Sciatic nerve (tissue), 2 donors: ENCODE data around the gene ZMIZ1. TPM values are rescaled to one million over a fixed set of nuclear protein-coding genes. Genes with fewer than 3 reads are reported as not detected.
"Not testable (repeated sequence)": the region's sequence is repeated elsewhere in the genome, so short reads cannot be mapped to it uniquely, and the experiment has no call there.

Experiments used
- ATAC-seq: fragments of 200-7000 bp; cut with Tn5 transposase; one replicate; pipeline ENCODE4 v1.9.1; 2020; ENCODE audit warnings: mild to moderate bottlenecking, moderate library complexity
- DNase-seq: peaks from one replicate; pipeline ENCODE4 v3.0.0-alpha.2; 2020; ENCODE audit warnings: low spot score
- intact Hi-C: fragments of 100-400 bp; cut with DNase I; formaldehyde crosslinking; loops from one replicate; pipeline ENCODE4 v1.14.2; 2022
- total RNA-seq: library from RNA; stranded (reverse); fragmentation: NEBNext Ultra II Directional; extraction: Animal tissue kit (Norgen Biotek cat#: 25700); gene quantifications from one replicate; pipeline ENCODE4 v1.2.1, GENCODE V29; 2021
- donor health status: DM: no; HTN: no; CAD: no.
- donor health status: DM: no; HTN: no; CAD: no.

The ZMIZ1 gene
- total RNA-seq, 1 donor from 2014 or later: 96.7 TPM

DNA sequence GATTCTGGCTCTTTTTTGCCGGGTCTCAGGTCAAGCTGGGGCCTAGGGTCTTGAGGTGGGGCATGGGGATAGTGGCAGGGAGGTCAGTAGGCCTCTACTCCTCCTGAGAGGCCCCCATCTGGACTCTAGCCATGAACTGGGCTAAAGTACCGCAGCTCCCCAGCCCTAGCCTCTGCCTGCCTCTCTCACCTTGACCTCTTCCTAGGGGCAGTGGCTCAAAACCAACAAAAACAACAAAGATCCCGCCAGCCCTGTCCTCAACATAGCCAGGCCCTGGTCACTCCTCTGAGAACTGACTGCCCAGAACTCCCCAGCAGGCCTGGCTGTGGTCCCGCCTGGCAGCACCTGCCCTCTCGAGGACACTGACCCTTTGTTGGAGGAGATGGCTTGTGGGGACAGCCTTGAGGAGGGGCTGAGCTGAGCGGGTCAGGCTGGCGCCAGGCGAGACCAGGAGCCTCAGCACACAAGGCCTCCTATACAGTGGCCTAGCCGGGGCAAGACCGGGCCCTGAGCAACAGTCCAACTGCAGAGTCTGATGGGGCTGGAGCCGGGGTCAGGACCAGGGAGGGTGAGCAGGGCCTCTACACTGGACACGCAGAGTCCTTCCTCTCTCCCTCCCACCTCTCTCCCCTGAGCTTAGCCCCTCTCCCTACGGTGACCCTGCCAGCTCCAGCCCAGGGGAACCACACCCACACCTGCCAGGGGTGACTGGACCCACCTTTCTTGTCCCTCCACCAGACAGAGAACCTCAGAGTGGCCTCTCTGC lies 266.9 kb downstream of the ZMIZ1 start:
- intact Hi-C loops: no loop called here
- DNase-seq (no peak), ATAC-seq (peak; percentile 49)

- no peak for ATAC-seq
- DNase-seq: no peak
- intact Hi-C loops: no loop called here
Measured at GRCh38 chr10:79336276-79336675, 267.5 kb downstream of the ZMIZ1 start.

DNA sequence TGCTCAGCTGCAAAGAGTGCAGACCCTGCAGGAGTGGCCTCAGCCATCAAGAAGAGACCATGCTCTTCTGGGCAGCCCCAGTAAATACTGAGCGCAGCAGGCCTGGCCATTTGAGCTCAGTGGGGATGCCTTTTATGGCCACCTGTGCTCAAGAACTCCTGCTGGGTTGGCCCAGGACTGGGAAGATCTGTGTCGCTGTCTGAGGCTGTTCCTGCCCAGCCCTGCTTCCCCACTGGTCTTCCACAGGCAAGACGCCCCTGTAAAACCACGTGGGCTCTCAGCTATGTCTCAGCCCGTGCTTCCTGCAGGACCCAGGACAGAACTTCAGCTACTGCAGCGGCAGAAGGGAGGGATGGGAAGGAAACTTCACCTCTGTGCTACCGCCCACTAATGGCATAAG lies 268.0 kb downstream of the ZMIZ1 start:
- DNase-seq (no peak), ATAC-seq (no peak)

GRCh38 chr10:79337783-79338469 lies 269.2 kb downstream of the ZMIZ1 start:
- intact Hi-C loops, ATAC-seq, DNase-seq: not testable (repeated sequence)

More for the DNA sequence above, 268.0 kb downstream of the ZMIZ1 start:
- intact Hi-C loops: no loop called here

DNA sequence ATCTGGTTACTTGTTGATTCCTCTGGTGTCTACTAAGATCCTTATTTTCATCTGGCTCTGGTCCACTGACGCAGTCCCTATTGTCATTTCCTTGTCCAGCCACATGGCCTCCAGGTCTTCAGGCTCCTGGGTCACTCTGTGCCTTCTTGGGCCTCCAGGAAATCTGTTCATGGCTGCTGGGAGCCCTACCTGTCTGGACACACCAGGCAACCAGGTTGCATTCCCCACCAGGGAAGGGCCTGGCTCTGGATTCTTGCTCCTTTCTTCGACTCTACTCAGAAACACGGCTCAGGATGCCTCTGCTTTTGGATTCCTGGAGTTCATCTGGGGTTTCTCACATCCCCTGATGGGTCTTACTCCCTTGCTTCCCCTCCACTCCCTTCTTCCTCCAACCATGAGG lies 270.5 kb downstream of the ZMIZ1 start:
- DNase-seq (peak; percentile 35), ATAC-seq (no peak)
- intact Hi-C loops: no loop called here

- ATAC-seq (peak; percentile 49), DNase-seq (no peak)
- intact Hi-C loops: no loop called here
Measured at GRCh38 chr10:79340646-79341244, 272.0 kb downstream of the ZMIZ1 start.

- intact Hi-C loops: no loop called here
- ATAC-seq (no peak), DNase-seq (no peak)
Measured at GRCh38 chr10:79342295-79342761, 273.6 kb downstream of the ZMIZ1 start.

- ATAC-seq: no peak
- no peak for DNase-seq
- intact Hi-C loops: no loop called here
Measured at GRCh38 chr10:79342811-79343561, 274.2 kb downstream of the ZMIZ1 start.

GRCh38 chr10:79344502-79345195 lies 275.9 kb downstream of the ZMIZ1 start:
- no peak for ATAC-seq
- DNase-seq: no peak
- intact Hi-C loops: no loop called here

DNA sequence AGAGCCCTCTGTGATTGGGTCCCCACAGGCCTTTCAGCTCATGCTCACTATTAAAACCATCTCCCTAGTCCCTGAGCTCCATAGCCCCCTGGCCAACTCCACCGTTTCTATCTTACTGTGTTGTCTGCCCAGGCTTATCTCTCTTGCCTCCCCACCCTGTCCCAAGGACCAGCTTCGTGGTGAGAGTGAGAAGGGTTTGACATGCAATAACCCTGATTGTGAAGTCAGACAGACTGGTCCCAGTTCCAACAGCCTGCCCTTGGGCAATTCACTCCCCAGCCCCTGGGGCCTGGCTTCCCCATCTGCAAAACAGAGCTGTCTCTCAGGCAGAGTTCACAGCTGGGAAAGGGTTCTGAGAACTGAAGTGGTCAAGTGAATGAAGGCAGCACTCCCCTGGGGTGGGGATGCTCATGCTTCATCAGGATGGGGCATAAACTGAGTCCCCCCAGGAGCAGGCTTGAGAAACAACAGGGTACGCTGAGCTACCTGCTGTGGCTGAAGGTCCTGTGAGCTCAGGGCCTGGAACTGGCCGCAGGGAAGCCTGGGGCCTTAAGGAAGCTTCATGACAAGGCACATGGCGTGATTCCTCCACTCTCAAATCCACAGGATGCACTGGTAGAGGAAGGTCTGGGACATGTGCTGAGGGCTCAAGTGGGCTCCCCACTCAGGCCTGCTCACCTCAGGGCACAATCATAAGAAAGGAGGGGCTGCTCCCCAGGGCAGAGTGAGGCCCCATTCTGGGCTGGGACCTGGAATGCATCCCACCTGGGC lies 276.7 kb downstream of the ZMIZ1 start:
- DNase-seq (no peak), ATAC-seq (no peak)
- intact Hi-C loops: no loop called here

- DNase-seq (no peak), ATAC-seq (no peak)
- intact Hi-C loops: no loop called here
Measured at GRCh38 chr10:79346012-79346340, 277.2 kb downstream of the ZMIZ1 start.

- no peak for ATAC-seq
- intact Hi-C loops: no loop called here
- DNase-seq: no peak
Measured at GRCh38 chr10:79346388-79347225, 277.8 kb downstream of the ZMIZ1 start.

DNA sequence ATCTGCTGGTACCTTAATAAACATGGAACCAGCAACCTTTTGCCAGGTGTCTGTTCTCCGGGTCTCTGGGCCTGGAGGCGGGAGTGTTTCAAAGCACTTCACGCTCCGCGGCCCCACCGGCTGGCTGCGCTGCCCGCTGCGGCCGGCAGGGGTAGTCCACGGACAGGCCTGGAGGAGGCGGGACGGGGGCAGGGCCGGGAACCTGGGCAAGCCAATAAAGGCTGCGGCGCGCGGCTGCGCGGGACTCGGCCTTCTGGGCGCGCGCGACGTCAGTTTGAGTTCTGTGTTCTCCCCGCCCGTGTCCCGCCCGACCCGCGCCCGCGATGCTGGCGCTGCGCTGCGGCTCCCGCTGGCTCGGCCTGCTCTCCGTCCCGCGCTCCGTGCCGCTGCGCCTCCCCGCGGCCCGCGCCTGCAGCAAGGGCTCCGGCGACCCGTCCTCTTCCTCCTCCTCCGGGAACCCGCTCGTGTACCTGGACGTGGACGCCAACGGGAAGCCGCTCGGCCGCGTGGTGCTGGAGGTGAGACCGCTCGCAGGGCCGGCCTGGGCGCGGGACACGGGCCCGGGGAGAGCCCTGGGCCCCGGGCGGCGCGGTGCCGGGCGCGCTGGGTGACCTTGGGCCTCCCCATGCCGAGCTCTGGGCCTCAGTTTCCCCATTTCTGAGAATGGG lies 278.6 kb downstream of the ZMIZ1 start, which contains the start of gene PPIF:
Gene PPIF (plus strand): TSS at position 244 of the 668 bp plus-strand sequence. CDS start 80 bp downstream, at position 324.
- intact Hi-C loops: no loop called here
- DNase-seq (peak; percentile 96), ATAC-seq (peak; percentile 89)

GRCh38 chr10:79347894-79348639 lies 279.3 kb downstream of the ZMIZ1 start:
- peak; percentile 84 for ATAC-seq
- peak; percentile 88 for DNase-seq
- intact Hi-C loops: no loop called here

- intact Hi-C loops: no loop called here
- no peak for DNase-seq
- no peak for ATAC-seq
Measured at GRCh38 chr10:79348640-79348988, 279.8 kb downstream of the ZMIZ1 start.

DNA sequence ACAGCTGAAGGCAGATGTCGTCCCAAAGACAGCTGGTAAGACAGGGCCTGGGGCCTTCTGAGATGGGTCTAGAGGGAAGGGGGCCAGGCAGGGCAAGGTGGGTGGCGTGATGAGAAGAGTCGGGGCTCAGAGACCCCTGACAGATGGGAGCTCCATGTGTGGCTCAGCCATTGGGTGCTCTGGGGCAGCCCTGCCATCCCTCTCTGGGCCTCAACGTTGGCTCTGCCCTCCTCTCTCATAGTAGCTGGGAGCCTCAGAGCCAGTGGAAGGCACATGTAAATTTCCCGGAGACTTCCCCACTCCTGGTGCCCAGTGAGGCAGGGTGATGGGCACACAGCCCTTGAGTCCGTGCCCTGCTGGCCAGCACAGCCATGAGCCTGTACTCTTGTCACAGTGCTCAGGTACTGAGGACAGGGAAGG lies 280.3 kb downstream of the ZMIZ1 start:
- ATAC-seq: no peak
- no peak for DNase-seq
- intact Hi-C loops: no loop called here
